OCI-LY7 (cell line): Measurements from ENCODE around the gene NPC2.

Source experiments
- EZH2phosphoT487 ChIP-seq: fragments of 200-600 bp; sonication (generic); IDR thresholded peaks from 2 replicates; pipeline ENCODE4 v1.6.1; 2018; ENCODE audit warnings: low read depth, borderline replicate concordance, mild to moderate bottlenecking, mixed run types, antibody characterized with exemption, low read length, moderate library complexity, mixed read lengths
- TF ChIP-seq, protein P1 (sequence below): fragments of 200-600 bp; sonication (generic); conservative IDR thresholded peaks from 2 replicates; pipeline ENCODE4 v1.5.1; 2014; ENCODE audit warnings: mild to moderate bottlenecking, antibody characterized with exemption, low read length, moderate library complexity, mixed read lengths

DNA sequence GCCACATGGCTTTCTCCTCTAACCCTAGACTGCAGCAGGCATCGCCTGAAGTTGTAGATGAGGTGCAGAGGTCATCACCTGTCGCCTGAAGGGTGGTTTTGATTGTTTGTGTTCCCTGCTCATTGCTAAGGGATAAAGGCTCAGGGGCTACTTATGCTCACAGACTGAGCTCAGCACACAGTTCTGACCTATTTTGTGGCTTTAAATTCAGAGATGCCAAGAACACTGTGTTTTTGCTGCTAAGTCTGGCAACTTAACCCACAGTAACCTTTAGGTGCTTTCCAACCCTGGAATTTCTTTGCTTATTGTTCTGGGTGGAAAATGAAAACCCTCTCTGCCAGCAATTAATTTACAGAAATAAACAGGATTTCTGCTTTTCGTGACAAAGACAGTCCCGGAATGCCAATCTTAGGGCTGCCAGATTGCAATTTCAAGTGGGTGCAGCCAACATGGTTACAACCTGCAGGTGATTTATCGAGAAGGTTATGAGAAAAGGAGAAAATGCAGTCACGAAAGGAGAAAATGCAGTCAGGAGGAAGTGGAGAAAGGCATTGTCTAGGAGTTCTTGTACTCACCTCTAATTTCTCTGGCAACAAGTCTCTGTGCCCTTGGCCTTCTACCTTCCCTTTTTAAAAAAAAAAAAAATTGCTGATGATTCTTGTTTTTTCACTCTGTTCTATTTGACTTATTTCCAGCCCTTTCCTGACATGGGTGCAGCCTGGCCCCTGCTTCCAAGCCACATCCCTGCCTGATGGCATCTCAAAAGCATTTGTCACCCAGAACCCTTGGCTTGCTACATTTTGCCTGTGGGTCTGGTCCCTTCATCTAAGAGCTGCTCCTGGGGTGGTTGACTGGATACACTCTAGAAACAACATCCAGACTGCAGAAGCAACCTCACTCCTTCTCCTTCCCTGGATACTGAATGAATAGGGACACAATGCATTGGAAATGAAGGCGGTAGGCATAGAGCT, 23.3 kb downstream of the NPC2 start:
- TF ChIP-seq, protein P1, sequence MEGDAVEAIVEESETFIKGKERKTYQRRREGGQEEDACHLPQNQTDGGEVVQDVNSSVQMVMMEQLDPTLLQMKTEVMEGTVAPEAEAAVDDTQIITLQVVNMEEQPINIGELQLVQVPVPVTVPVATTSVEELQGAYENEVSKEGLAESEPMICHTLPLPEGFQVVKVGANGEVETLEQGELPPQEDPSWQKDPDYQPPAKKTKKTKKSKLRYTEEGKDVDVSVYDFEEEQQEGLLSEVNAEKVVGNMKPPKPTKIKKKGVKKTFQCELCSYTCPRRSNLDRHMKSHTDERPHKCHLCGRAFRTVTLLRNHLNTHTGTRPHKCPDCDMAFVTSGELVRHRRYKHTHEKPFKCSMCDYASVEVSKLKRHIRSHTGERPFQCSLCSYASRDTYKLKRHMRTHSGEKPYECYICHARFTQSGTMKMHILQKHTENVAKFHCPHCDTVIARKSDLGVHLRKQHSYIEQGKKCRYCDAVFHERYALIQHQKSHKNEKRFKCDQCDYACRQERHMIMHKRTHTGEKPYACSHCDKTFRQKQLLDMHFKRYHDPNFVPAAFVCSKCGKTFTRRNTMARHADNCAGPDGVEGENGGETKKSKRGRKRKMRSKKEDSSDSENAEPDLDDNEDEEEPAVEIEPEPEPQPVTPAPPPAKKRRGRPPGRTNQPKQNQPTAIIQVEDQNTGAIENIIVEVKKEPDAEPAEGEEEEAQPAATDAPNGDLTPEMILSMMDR, result no peak
- TF ChIP-seq EZH2phosphoT487, result no peak
